T-helper 1 cell treated with Interleukin-12 subunit alpha and Interleukin-12 subunit beta and Interleukin-4 antibody, amounts not matched to agents 30 μg/mL and 1 μg/mL, for 36 hours (primary cell): ENCODE measurements around the gene LRRC23.

ENCODE experiments used
- H3K27ac Mint-ChIP-seq: one replicate; pipeline ENCODE4 v1.8.0; 2021; ENCODE audit warnings: mild to moderate bottlenecking, mixed read lengths
- H3K27me3 Mint-ChIP-seq: one replicate; pipeline ENCODE4 v1.8.0; 2021; ENCODE audit warnings: low read depth, mixed read lengths
- H3K36me3 Mint-ChIP-seq: one replicate; pipeline ENCODE4 v1.8.0; 2021; ENCODE audit warnings: low read depth, mixed read lengths
- H3K4me1 Mint-ChIP-seq: one replicate; pipeline ENCODE4 v1.8.0; 2021; ENCODE audit warnings: low read depth, mixed read lengths
- H3K4me3 Mint-ChIP-seq: one replicate; pipeline ENCODE4 v1.8.0; 2021; ENCODE audit warnings: mild to moderate bottlenecking, moderate library complexity, mixed read lengths
- H3K9me3 Mint-ChIP-seq: one replicate; pipeline ENCODE4 v1.8.0; 2021; ENCODE audit warnings: mixed read lengths

The LRRC23 gene

GRCh38 chr12:6956021-6956727 is 51.6 kb downstream of the LRRC23 start:
- Mint-ChIP-seq H3K4me3 (peak overlapping the region; percentile 44), H3K27me3 (no peaks in the 10 kb centered on the region), H3K27ac (peak overlapping the region; percentile 65), H3K4me1 (peaks cover 74% of the 10 kb centered on the region), H3K9me3 (no peaks in the 10 kb centered on the region), H3K36me3 (peaks cover 56% of the 10 kb centered on the region)

- Mint-ChIP-seq H3K9me3 (no peaks in the 10 kb centered on the region), H3K36me3 (peaks cover 56% of the 10 kb centered on the region), H3K4me3 (peak overlapping the region; percentile 37), H3K4me1 (peaks cover 84% of the 10 kb centered on the region), H3K27ac (peak overlapping the region; percentile 70), H3K27me3 (no peaks in the 10 kb centered on the region)
Measured at GRCh38 chr12:6957151-6957701, 52.6 kb downstream of the LRRC23 start.

- Mint-ChIP-seq H3K4me3 (peak overlapping the region; percentile 91), H3K9me3 (no peaks in the 10 kb centered on the region), H3K36me3 (peaks cover 52% of the 10 kb centered on the region), H3K4me1 (peaks cover 78% of the 10 kb centered on the region), H3K27ac (peak overlapping the region; percentile 97), H3K27me3 (no peaks in the 10 kb centered on the region)
Measured at GRCh38 chr12:6957741-6958608, 53.4 kb downstream of the LRRC23 start.

GRCh38 chr12:6958609-6959057 is 54.0 kb downstream of the LRRC23 start:
- Mint-ChIP-seq H3K36me3 (peaks cover 52% of the 10 kb centered on the region), H3K4me3 (peak overlapping the region; percentile 91), H3K4me1 (peaks cover 73% of the 10 kb centered on the region), H3K27me3 (no peaks in the 10 kb centered on the region), H3K9me3 (no peaks in the 10 kb centered on the region), H3K27ac (peak overlapping the region; percentile 97)

- peak overlapping the region; percentile 97 for H3K27ac Mint-ChIP-seq
- H3K27me3 Mint-ChIP-seq = no peaks in the 10 kb centered on the region
- peaks cover 67% of the 10 kb centered on the region for H3K4me1 Mint-ChIP-seq
- no peaks in the 10 kb centered on the region for H3K9me3 Mint-ChIP-seq
- H3K36me3 Mint-ChIP-seq = peaks cover 49% of the 10 kb centered on the region
- H3K4me3 Mint-ChIP-seq = peak overlapping the region; percentile 91
Measured at GRCh38 chr12:6959058-6959804, 54.6 kb downstream of the LRRC23 start.

GRCh38 chr12:6959805-6960592 is 55.4 kb downstream of the LRRC23 start:
- Mint-ChIP-seq H3K4me3 (peak overlapping the region; percentile 91), H3K4me1 (peaks cover 63% of the 10 kb centered on the region), H3K27ac (peak overlapping the region; percentile 96), H3K9me3 (no peaks in the 10 kb centered on the region), H3K27me3 (no peaks in the 10 kb centered on the region), H3K36me3 (peaks cover 44% of the 10 kb centered on the region)

- peak overlapping the region; percentile 96 for H3K27ac Mint-ChIP-seq
- peaks cover 48% of the 10 kb centered on the region for H3K36me3 Mint-ChIP-seq
- H3K27me3 Mint-ChIP-seq = no peaks in the 10 kb centered on the region
- H3K9me3 Mint-ChIP-seq = no peaks in the 10 kb centered on the region
- H3K4me1 Mint-ChIP-seq = peaks cover 62% of the 10 kb centered on the region
- peak overlapping the region; percentile 15 for H3K4me3 Mint-ChIP-seq
Measured at GRCh38 chr12:6960593-6961277, 56.1 kb downstream of the LRRC23 start.

GRCh38 chr12:6961278-6961694 is 56.7 kb downstream of the LRRC23 start:
- peaks cover 49% of the 10 kb centered on the region for H3K36me3 Mint-ChIP-seq
- H3K4me1 Mint-ChIP-seq = peaks cover 61% of the 10 kb centered on the region
- peak overlapping the region; percentile 96 for H3K27ac Mint-ChIP-seq
- H3K27me3 Mint-ChIP-seq = no peaks in the 10 kb centered on the region
- peak overlapping the region; percentile 79 for H3K4me3 Mint-ChIP-seq
- no peaks in the 10 kb centered on the region for H3K9me3 Mint-ChIP-seq

- peak overlapping the region; percentile 79 for H3K4me3 Mint-ChIP-seq
Measured at GRCh38 chr12:6961695-6962284, 57.2 kb downstream of the LRRC23 start.

GRCh38 chr12:6962285-6963015 is 57.8 kb downstream of the LRRC23 start:
- peak overlapping the region; percentile 96 for H3K27ac Mint-ChIP-seq
- no peak overlapping the region for H3K4me3 Mint-ChIP-seq
- H3K27me3 Mint-ChIP-seq = no peaks in the 10 kb centered on the region
- no peaks in the 10 kb centered on the region for H3K9me3 Mint-ChIP-seq
- H3K36me3 Mint-ChIP-seq = peaks cover 40% of the 10 kb centered on the region
- peaks cover 52% of the 10 kb centered on the region for H3K4me1 Mint-ChIP-seq

More at GRCh38 chr12:6961695-6962284, 57.2 kb downstream of the LRRC23 start:
- H3K36me3 Mint-ChIP-seq = peaks cover 46% of the 10 kb centered on the region
- no peaks in the 10 kb centered on the region for H3K27me3 Mint-ChIP-seq
- peak overlapping the region; percentile 96 for H3K27ac Mint-ChIP-seq
- H3K9me3 Mint-ChIP-seq = no peaks in the 10 kb centered on the region
- peaks cover 58% of the 10 kb centered on the region for H3K4me1 Mint-ChIP-seq

- Mint-ChIP-seq H3K4me1 (peaks cover 47% of the 10 kb centered on the region), H3K9me3 (no peaks in the 10 kb centered on the region), H3K27ac (peak overlapping the region; percentile 36), H3K4me3 (no peak overlapping the region), H3K27me3 (no peaks in the 10 kb centered on the region), H3K36me3 (peaks cover 38% of the 10 kb centered on the region)
Measured at GRCh38 chr12:6963016-6963731, 58.6 kb downstream of the LRRC23 start.
